GM23338 (cell line): Measurements from ENCODE around the gene MLST8. TPM values are rescaled to one million over a fixed set of nuclear protein-coding genes. Genes with fewer than 3 reads are reported as not detected.

Source experiments
- ATAC-seq: fragments of 200-7000 bp; cut with Tn5 transposase; 3 replicates; pipeline ENCODE4 v1.9.1; 2020
- DNase-seq: peaks from one replicate; pipeline ENCODE4 v3.0.0-alpha.2; 2015; ENCODE audit warnings: low spot score
- H2AFZ ChIP-seq: fragments of 200-600 bp; sonication (generic); 2 replicates; pipeline ENCODE4 v1.8.0; 2016; ENCODE audit warnings: antibody characterized with exemption, mild to moderate bottlenecking, moderate library complexity
- H3F3A ChIP-seq: fragments of 200-600 bp; sonication (generic); replicated peaks from 2 replicates; pipeline ENCODE4 v1.8.0; 2017; ENCODE audit warnings: antibody characterized with exemption, mixed run types, low read depth
- H3K27ac ChIP-seq: fragments of 200-600 bp; sonication (generic); 2 replicates; pipeline ENCODE4 v1.6.1; 2016; ENCODE audit warnings: low read depth
- H3K27me3 ChIP-seq: fragments of 200-600 bp; sonication (generic); 2 replicates; pipeline ENCODE4 v1.8.0; 2016; ENCODE audit warnings: mild to moderate bottlenecking, mixed run types, moderate library complexity; ENCODE audit not compliant: insufficient read depth
- H3K36me3 ChIP-seq: fragments of 200-600 bp; sonication (generic); 2 replicates; pipeline ENCODE4 v1.8.0; 2016; ENCODE audit warnings: mild to moderate bottlenecking; ENCODE audit not compliant: insufficient read depth
- H3K4me1 ChIP-seq: fragments of 200-600 bp; sonication (generic); 2 replicates; pipeline ENCODE4 v1.8.0; 2016; ENCODE audit warnings: mild to moderate bottlenecking, moderate library complexity; ENCODE audit not compliant: insufficient read depth
- H3K4me2 ChIP-seq: fragments of 200-600 bp; sonication (generic); 2 replicates; pipeline ENCODE4 v1.7.1; 2017; ENCODE audit warnings: mixed run types
- H3K4me3 ChIP-seq: fragments of 200-600 bp; sonication (generic); 2 replicates; pipeline ENCODE4 v1.6.1; 2016; ENCODE audit warnings: mixed run types
- H3K79me2 ChIP-seq: fragments of 200-600 bp; sonication (generic); replicated peaks from 2 replicates; pipeline ENCODE4 v1.8.0; 2017; ENCODE audit warnings: mild to moderate bottlenecking; ENCODE audit not compliant: insufficient read depth
- H3K9me2 ChIP-seq: fragments of 200-600 bp; sonication (generic); 2 replicates; pipeline ENCODE4 v1.8.0; 2017; ENCODE audit not compliant: insufficient read depth
- H4K20me1 ChIP-seq: fragments of 200-600 bp; sonication (generic); replicated peaks from 2 replicates; pipeline ENCODE4 v1.8.0; 2017; ENCODE audit warnings: mild to moderate bottlenecking; ENCODE audit not compliant: insufficient read depth
- H3K27ac Mint-ChIP-seq: 2 replicates; pipeline ENCODE4 v1.8.0; 2020; ENCODE audit warnings: inconsistent platforms, mild to moderate bottlenecking, moderate library complexity, mixed read lengths
- H3K27me3 Mint-ChIP-seq: 3 replicates; pipeline ENCODE4 v1.8.0; 2022; ENCODE audit warnings: low read depth, mild to moderate bottlenecking, moderate library complexity, mixed read lengths, inconsistent platforms; ENCODE audit not compliant: insufficient read depth, poor library complexity
- H3K36me3 Mint-ChIP-seq: 3 replicates; pipeline ENCODE4 v1.8.0; 2021; ENCODE audit warnings: low read depth, mild to moderate bottlenecking, inconsistent platforms, moderate library complexity, mixed read lengths
- H3K4me1 Mint-ChIP-seq: 3 replicates; pipeline ENCODE4 v1.8.0; 2020; ENCODE audit warnings: mild to moderate bottlenecking, inconsistent platforms, mixed read lengths
- H3K4me3 Mint-ChIP-seq: 3 replicates; pipeline ENCODE4 v1.8.0; 2021; ENCODE audit warnings: moderate library complexity, mild to moderate bottlenecking, inconsistent platforms, mixed read lengths
- H3K9me3 Mint-ChIP-seq: 3 replicates; pipeline ENCODE4 v1.8.0; 2020; ENCODE audit warnings: moderate library complexity, mild to moderate bottlenecking, inconsistent platforms, mixed read lengths
- CREB1 ChIP-seq: fragments of 250-450 bp; sonication (Bioruptor Pico); IDR thresholded peaks from 2 replicates; pipeline ENCODE4 v1.5.0; 2020; ENCODE audit warnings: low read depth, mild to moderate bottlenecking, moderate library complexity
- EZH2 ChIP-seq: fragments of 200-600 bp; sonication (generic); IDR thresholded peaks from one replicate; pipeline ENCODE4 v1.8.0; 2017; ENCODE audit warnings: antibody characterized with exemption, mild to moderate bottlenecking, low read depth; ENCODE audit not compliant: unreplicated experiment
- EZH2phosphoT487 ChIP-seq: fragments of 200-600 bp; sonication (generic); IDR thresholded peaks from one replicate; pipeline ENCODE4 v1.8.1; 2018; ENCODE audit warnings: antibody characterized with exemption; ENCODE audit not compliant: unreplicated experiment
- JUNB ChIP-seq: IDR thresholded peaks from one replicate; pipeline ENCODE4 v1.6.1; 2016; ENCODE audit warnings: antibody characterized with exemption; ENCODE audit not compliant: unreplicated experiment
- NANOG ChIP-seq: IDR thresholded peaks from 2 replicates; pipeline ENCODE4 v1.6.1; 2016; ENCODE audit warnings: antibody characterized with exemption, borderline replicate concordance
- POLR2AphosphoS5 ChIP-seq: IDR thresholded peaks from 2 replicates; pipeline ENCODE4 v1.6.1; 2016; ENCODE audit warnings: antibody characterized with exemption, low read depth
- ZNF114 ChIP-seq: fragments of 250-450 bp; sonication (Bioruptor Pico); IDR thresholded peaks from 2 replicates; pipeline ENCODE4 v1.5.0; 2020; ENCODE audit warnings: mild to moderate bottlenecking, moderate library complexity
- polyA plus RNA-seq: library from polyadenylated mRNA; unstranded; fragments of >200 nt; fragmentation: Nextera tagmentation; extraction: Ambion mirVana; gene quantifications from 2 replicates; pipeline ENCODE4 v1.2.1, GENCODE V29; 2016
- total RNA-seq: library from RNA; depleted of rRNA; stranded (reverse); fragments of >200 nt; shearing (Covaris generic); gene quantifications from 2 replicates; pipeline ENCODE4 v1.2.3, GENCODE V29; 2014
- TF ChIP-seq, protein P1 (sequence below), 2 experiments: fragments of 200-600 bp in 1 of 2; sonication (generic) in 1 of 2; conservative IDR thresholded peaks; 2 replicates each; pipeline versions ENCODE4 v1.5.1 to v1.6.1; 2016 to 2017; ENCODE audit warnings: antibody characterized with exemption in 2 of 2, low read depth in 2 of 2, mild to moderate bottlenecking in 2 of 2, moderate library complexity in 1 of 2
- TF ChIP-seq, protein P2 (sequence below): fragments of 250-450 bp; sonication (Bioruptor Pico); IDR thresholded peaks from 2 replicates; pipeline ENCODE4 v1.5.0; 2020; ENCODE audit warnings: mild to moderate bottlenecking, moderate library complexity
- TF ChIP-seq, protein P3 (sequence below): IDR thresholded peaks from 2 replicates; pipeline ENCODE4 v1.6.1; 2016; ENCODE audit warnings: antibody characterized with exemption

Gene MLST8
- total and polyA plus RNA-seq, 2 experiments from 2014 or later = 58.8 to 138 TPM

DNA sequence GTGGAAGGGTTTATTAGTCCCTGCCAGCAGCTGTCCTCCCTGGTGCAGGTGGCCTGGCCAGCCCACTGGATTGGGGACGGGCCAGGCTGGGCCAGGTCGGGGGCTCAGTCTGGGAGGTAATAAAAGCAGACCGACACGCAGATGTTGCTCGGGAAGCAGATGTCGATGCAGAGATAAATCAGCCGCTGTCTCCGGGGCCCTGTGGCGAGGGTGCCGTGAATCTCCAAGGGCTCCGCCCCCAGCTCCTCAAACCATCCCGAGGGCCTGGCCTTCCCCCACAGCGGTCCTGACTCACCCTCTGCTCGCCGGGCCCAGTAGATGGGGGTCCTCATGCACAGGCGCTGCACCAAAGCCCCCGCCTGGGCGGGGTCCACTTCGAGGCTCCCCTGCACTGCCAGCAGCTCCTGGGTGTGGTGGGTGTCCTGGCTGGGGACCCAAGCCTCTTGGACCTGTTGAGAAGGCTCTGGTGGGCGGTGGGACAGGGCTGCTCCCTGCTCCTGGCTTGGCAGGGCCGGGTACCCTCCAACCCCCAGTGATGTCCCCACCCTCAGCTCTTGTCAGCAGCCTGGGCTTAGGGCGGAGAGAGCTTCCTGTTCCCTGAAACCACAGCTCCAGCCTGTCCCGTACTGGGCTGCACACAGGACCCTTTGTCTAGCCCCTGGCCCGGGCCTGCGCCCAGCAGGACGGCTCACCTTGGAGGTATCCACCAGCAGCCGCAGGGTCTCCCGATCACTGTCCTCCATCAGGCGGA lies 4.2 kb downstream of the MLST8 start:
- no peaks in the 10 kb centered on the region for H3K9me3 Mint-ChIP-seq
- H3K36me3 Mint-ChIP-seq = peaks cover 35% of the 10 kb centered on the region
- ATAC-seq = no peak
- H3K27ac ChIP-seq = no peak overlapping the region
- H3K4me2 ChIP-seq = no peak overlapping the region
- no peak; the same call in 1 of the 2 replicates for TF ChIP-seq POLR2AphosphoS5
- no peak for TF ChIP-seq ZNF114
- TF ChIP-seq CREB1 (CRISPR knock-in tag) = no peak
- peaks cover 21% of the 10 kb centered on the region for H3K27me3 Mint-ChIP-seq
- H3K27me3 ChIP-seq = no peaks in the 10 kb centered on the region
- 0 out of 2 replicates have a peak, but pooled peaks cover 5% of the 10 kb centered on the region for H3K36me3 ChIP-seq
- no peaks in the 10 kb centered on the region for H3K9me2 ChIP-seq
- DNase-seq = no peak
- H3K4me1 ChIP-seq = peaks cover 13% of the 10 kb centered on the region; the same call in 1 of the 2 replicates
- no peak overlapping the region for H3K4me3 ChIP-seq
- H3K4me3 Mint-ChIP-seq = no peak overlapping the region
- no peak overlapping the region for H2AFZ ChIP-seq
- H4K20me1 ChIP-seq = peaks cover 18% of the 10 kb centered on the region
- H3F3A ChIP-seq = peaks cover 29% of the 10 kb centered on the region; the same call in 1 of the 2 replicates
- peaks cover 16% of the 10 kb centered on the region for H3K79me2 ChIP-seq
- peaks cover 29% of the 10 kb centered on the region for H3K4me1 Mint-ChIP-seq
- H3K27ac Mint-ChIP-seq = no peak overlapping the region

DNA sequence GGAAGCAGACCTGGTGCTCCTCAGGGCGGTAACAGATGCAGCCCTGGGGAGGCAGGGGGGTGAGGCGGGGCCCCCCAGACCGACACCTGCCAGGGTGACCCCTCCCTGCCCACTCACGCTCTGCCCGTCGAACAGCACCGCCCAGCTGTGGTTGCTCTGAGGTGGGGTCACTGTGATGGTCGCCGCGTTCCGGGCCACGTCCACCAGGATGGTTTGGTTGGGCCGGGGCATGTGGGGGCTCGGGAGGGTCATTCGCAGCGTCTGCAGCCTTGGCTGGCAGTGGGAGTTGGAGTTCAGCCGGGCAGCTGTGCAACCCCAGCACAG lies 4.7 kb downstream of the MLST8 start:
- Histone ChIP-seq H3K4me2 (no peak overlapping the region), H3K79me2 (peaks cover 16% of the 10 kb centered on the region), H3F3A (peaks cover 29% of the 10 kb centered on the region; the same call in 1 of the 2 replicates), H3K4me3 (no peak overlapping the region), H4K20me1 (peaks cover 18% of the 10 kb centered on the region), H3K27ac (no peak overlapping the region), H3K27me3 (no peaks in the 10 kb centered on the region), H3K36me3 (0 out of 2 replicates have a peak, but pooled peaks cover 5% of the 10 kb centered on the region), H3K9me2 (no peaks in the 10 kb centered on the region), H2AFZ (no peak overlapping the region), H3K4me1 (peaks cover 10% of the 10 kb centered on the region; the same call in 1 of the 2 replicates)
- Mint-ChIP-seq H3K9me3 (no peaks in the 10 kb centered on the region), H3K36me3 (peaks cover 35% of the 10 kb centered on the region), H3K27me3 (peaks cover 22% of the 10 kb centered on the region), H3K4me1 (peaks cover 26% of the 10 kb centered on the region), H3K4me3 (no peak overlapping the region), H3K27ac (no peak overlapping the region)
- ATAC-seq = no peak
- no peak for DNase-seq
- TF ChIP-seq JUNB (no peak), EZH2phosphoT487 (no peak), CREB1 (CRISPR knock-in tag) (no peak), ZNF114 (no peak), POLR2AphosphoS5 (no peak), NANOG (no peak), EZH2 (no peak)
- TF ChIP-seq, protein P1, sequence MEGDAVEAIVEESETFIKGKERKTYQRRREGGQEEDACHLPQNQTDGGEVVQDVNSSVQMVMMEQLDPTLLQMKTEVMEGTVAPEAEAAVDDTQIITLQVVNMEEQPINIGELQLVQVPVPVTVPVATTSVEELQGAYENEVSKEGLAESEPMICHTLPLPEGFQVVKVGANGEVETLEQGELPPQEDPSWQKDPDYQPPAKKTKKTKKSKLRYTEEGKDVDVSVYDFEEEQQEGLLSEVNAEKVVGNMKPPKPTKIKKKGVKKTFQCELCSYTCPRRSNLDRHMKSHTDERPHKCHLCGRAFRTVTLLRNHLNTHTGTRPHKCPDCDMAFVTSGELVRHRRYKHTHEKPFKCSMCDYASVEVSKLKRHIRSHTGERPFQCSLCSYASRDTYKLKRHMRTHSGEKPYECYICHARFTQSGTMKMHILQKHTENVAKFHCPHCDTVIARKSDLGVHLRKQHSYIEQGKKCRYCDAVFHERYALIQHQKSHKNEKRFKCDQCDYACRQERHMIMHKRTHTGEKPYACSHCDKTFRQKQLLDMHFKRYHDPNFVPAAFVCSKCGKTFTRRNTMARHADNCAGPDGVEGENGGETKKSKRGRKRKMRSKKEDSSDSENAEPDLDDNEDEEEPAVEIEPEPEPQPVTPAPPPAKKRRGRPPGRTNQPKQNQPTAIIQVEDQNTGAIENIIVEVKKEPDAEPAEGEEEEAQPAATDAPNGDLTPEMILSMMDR (conservative IDR thresholded peaks at IDR 0.05; ENCODE audit: low read depth in 2 of 2) = no peak
- TF ChIP-seq, protein P2, sequence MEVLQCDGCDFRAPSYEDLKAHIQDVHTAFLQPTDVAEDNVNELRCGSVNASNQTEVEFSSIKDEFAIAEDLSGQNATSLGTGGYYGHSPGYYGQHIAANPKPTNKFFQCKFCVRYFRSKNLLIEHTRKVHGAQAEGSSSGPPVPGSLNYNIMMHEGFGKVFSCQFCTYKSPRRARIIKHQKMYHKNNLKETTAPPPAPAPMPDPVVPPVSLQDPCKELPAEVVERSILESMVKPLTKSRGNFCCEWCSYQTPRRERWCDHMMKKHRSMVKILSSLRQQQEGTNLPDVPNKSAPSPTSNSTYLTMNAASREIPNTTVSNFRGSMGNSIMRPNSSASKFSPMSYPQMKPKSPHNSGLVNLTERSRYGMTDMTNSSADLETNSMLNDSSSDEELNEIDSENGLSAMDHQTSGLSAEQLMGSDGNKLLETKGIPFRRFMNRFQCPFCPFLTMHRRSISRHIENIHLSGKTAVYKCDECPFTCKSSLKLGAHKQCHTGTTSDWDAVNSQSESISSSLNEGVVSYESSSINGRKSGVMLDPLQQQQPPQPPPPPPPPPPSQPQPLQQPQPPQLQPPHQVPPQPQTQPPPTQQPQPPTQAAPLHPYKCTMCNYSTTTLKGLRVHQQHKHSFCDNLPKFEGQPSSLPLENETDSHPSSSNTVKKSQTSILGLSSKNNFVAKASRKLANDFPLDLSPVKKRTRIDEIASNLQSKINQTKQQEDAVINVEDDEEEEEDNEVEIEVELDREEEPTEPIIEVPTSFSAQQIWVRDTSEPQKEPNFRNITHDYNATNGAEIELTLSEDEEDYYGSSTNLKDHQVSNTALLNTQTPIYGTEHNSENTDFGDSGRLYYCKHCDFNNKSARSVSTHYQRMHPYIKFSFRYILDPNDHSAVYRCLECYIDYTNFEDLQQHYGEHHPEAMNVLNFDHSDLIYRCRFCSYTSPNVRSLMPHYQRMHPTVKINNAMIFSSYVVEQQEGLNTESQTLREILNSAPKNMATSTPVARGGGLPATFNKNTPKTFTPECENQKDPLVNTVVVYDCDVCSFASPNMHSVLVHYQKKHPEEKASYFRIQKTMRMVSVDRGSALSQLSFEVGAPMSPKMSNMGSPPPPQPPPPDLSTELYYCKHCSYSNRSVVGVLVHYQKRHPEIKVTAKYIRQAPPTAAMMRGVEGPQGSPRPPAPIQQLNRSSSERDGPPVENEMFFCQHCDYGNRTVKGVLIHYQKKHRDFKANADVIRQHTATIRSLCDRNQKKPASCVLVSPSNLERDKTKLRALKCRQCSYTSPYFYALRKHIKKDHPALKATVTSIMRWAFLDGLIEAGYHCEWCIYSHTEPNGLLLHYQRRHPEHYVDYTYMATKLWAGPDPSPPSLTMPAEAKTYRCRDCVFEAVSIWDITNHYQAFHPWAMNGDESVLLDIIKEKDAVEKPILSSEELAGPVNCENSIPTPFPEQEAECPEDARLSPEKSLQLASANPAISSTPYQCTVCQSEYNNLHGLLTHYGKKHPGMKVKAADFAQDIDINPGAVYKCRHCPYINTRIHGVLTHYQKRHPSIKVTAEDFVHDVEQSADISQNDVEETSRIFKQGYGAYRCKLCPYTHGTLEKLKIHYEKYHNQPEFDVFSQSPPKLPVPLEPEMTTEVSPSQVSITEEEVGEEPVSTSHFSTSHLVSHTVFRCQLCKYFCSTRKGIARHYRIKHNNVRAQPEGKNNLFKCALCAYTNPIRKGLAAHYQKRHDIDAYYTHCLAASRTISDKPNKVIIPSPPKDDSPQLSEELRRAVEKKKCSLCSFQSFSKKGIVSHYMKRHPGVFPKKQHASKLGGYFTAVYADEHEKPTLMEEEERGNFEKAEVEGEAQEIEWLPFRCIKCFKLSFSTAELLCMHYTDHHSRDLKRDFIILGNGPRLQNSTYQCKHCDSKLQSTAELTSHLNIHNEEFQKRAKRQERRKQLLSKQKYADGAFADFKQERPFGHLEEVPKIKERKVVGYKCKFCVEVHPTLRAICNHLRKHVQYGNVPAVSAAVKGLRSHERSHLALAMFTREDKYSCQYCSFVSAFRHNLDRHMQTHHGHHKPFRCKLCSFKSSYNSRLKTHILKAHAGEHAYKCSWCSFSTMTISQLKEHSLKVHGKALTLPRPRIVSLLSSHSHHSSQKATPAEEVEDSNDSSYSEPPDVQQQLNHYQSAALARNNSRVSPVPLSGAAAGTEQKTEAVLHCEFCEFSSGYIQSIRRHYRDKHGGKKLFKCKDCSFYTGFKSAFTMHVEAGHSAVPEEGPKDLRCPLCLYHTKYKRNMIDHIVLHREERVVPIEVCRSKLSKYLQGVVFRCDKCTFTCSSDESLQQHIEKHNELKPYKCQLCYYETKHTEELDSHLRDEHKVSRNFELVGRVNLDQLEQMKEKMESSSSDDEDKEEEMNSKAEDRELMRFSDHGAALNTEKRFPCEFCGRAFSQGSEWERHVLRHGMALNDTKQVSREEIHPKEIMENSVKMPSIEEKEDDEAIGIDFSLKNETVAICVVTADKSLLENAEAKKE = no peak
- TF ChIP-seq, protein P3, sequence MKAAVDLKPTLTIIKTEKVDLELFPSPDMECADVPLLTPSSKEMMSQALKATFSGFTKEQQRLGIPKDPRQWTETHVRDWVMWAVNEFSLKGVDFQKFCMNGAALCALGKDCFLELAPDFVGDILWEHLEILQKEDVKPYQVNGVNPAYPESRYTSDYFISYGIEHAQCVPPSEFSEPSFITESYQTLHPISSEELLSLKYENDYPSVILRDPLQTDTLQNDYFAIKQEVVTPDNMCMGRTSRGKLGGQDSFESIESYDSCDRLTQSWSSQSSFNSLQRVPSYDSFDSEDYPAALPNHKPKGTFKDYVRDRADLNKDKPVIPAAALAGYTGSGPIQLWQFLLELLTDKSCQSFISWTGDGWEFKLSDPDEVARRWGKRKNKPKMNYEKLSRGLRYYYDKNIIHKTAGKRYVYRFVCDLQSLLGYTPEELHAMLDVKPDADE = no peak
